Cardiac muscle cell (in vitro differentiated cells and primary cell): ENCODE data around the gene C17orf113. TPM values are rescaled to one million over a fixed set of nuclear protein-coding genes. Genes with fewer than 3 reads are reported as not detected.

ENCODE experiments used
- DNase-seq, 2 donors: peaks; one replicate each; pipeline versions ENCODE4 v3.0.0 to v3.0.0-alpha.2; 2010 to 2017; ENCODE audit warnings: low read depth in 1 of 2, low spot score in 1 of 2
- H3K27ac ChIP-seq: fragments of 200-600 bp; sonication (generic); 2 replicates; pipeline ENCODE4 v1.5.1; 2016
- H3K27me3 ChIP-seq: fragments of 200-600 bp; sonication (generic); 2 replicates; pipeline ENCODE4 v1.6.0; 2016; ENCODE audit warnings: control low read depth
- H3K36me3 ChIP-seq: fragments of 200-600 bp; sonication (generic); 2 replicates; pipeline ENCODE4 v1.5.1; 2016; ENCODE audit warnings: control low read depth
- H3K4me1 ChIP-seq: fragments of 200-600 bp; sonication (generic); 2 replicates; pipeline ENCODE4 v1.8.1; 2017; ENCODE audit warnings: low read depth, mild to moderate bottlenecking, mixed run types
- H3K4me3 ChIP-seq: fragments of 200-600 bp; sonication (generic); 2 replicates; pipeline ENCODE4 v1.5.1; 2016; ENCODE audit warnings: mild to moderate bottlenecking
- H3K9me3 ChIP-seq: fragments of 200-600 bp; sonication (generic); 2 replicates; pipeline ENCODE4 v1.5.1; 2017; ENCODE audit warnings: low read depth, mild to moderate bottlenecking, control low read depth
- CTCF ChIP-seq: IDR thresholded peaks from 2 replicates; pipeline ENCODE4 v1.5.1; 2012; ENCODE audit warnings: low read depth, mild to moderate bottlenecking, low read length
- polyA plus RNA-seq: library from polyadenylated mRNA; unstranded; fragments of >200 nt; fragmentation: Nextera tagmentation; extraction: Ambion mirVana; gene quantifications from 2 replicates; pipeline ENCODE4 v1.2.1, GENCODE V29; 2016
- total RNA-seq: library from RNA; depleted of rRNA; stranded (reverse); fragments of >200 nt; gene quantifications from 2 replicates; pipeline ENCODE4 v1.2.3, GENCODE V29; 2016

Gene C17orf113
- total and polyA plus RNA-seq, 2 experiments from 2014 or later, result 4.7 to 7.6 TPM

GRCh38 chr17:42076797-42077559 is 26.6 kb upstream of the C17orf113 start:
- Histone ChIP-seq H3K9me3 (no peaks in the 10 kb centered on the region), H3K4me3 (no peak overlapping the region), H3K36me3 (no peaks in the 10 kb centered on the region), H3K27me3 (peaks cover 12% of the 10 kb centered on the region), H3K4me1 (peaks cover 9% of the 10 kb centered on the region), H3K27ac (no peak overlapping the region)
- no peak for TF ChIP-seq CTCF
- DNase-seq, result no peak

- Histone ChIP-seq H3K9me3 (no peaks in the 10 kb centered on the region), H3K4me1 (peaks cover 9% of the 10 kb centered on the region), H3K36me3 (no peaks in the 10 kb centered on the region), H3K27me3 (peaks cover 18% of the 10 kb centered on the region), H3K27ac (no peak overlapping the region), H3K4me3 (no peak overlapping the region)
- no peak for DNase-seq
- no peak for TF ChIP-seq CTCF
Measured at GRCh38 chr17:42075789-42076188, 25.4 kb upstream of the C17orf113 start.

- Histone ChIP-seq H3K4me3 (peak overlapping the region; percentile 30), H3K36me3 (no peaks in the 10 kb centered on the region), H3K9me3 (no peaks in the 10 kb centered on the region), H3K4me1 (peaks cover 2% of the 10 kb centered on the region), H3K27ac (no peak overlapping the region), H3K27me3 (peaks cover 18% of the 10 kb centered on the region)
- peak in 1 of 2 donors; percentile 72 for DNase-seq
- no peak for TF ChIP-seq CTCF
Measured at GRCh38 chr17:42072323-42073187, 22.2 kb upstream of the C17orf113 start.

GRCh38 chr17:42071810-42072209 is 21.4 kb upstream of the C17orf113 start:
- Histone ChIP-seq H3K4me1 (no peaks in the 10 kb centered on the region), H3K36me3 (no peaks in the 10 kb centered on the region), H3K27ac (no peak overlapping the region), H3K27me3 (peaks cover 18% of the 10 kb centered on the region), H3K4me3 (peak overlapping the region; percentile 30), H3K9me3 (no peaks in the 10 kb centered on the region)
- DNase-seq, result no peak
- TF ChIP-seq CTCF, result no peak

GRCh38 chr17:42068979-42069378 is 18.6 kb upstream of the C17orf113 start:
- Histone ChIP-seq H3K36me3 (no peaks in the 10 kb centered on the region), H3K4me3 (no peak overlapping the region), H3K27me3 (peaks cover 18% of the 10 kb centered on the region), H3K9me3 (no peaks in the 10 kb centered on the region), H3K4me1 (no peaks in the 10 kb centered on the region), H3K27ac (no peak overlapping the region)
- TF ChIP-seq CTCF, result no peak
- no peak for DNase-seq
